ENCODE results near the gene KIR2DL4. TPM values are rescaled to one million over a fixed set of nuclear protein-coding genes. Genes with fewer than 3 reads are reported as not detected.

The KIR2DL4 gene
- total and polyA plus RNA-seq, 2 donors (not counting 3 experiments of a cell fraction or from before 2014, with no cell fraction given), result not detected

DNA sequence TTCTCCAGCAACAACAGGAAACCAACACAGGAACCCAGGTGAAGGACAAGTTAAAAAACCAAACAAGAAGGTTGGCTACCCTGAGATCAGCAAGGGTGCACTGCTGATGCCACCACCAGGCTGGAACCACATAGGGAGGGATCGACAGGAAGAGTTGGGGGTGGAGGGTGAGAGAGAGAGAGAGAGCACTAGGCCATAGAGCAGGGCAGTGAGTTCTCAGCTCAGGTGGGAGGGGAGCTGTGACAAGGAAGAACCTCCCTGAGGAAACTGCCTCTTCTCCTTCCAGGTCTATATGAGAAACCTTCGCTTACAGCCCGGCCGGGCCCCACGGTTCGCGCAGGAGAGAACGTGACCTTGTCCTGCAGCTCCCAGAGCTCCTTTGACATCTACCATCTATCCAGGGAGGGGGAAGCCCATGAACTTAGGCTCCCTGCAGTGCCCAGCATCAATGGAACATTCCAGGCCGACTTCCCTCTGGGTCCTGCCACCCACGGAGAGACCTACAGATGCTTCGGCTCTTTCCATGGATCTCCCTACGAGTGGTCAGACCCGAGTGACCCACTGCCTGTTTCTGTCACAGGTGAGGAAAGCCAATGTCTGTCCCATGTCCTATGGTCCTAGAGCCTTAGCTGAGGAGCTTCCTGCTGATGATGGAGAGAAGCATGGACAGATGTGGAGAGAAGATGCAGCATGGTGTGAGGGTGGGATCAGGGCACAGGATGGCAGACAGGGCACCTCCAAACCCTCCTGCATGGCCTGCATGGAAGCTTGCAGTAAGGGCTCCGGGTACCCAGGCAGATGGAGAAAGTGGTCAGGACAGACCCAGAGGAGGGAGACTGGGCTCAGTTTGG, 2.5 kb downstream of the KIR2DL4 start:
- no peak overlapping the region for H3K27ac ChIP-seq (ENCODE audit: insufficient read depth, low read depth, low read length)
- FAIRE-seq (no peak), DNase-seq (ENCODE audit: low read depth, low spot score) (no peak)
- intact Hi-C loops (cut with micrococcal nuclease) (no loop called here), dilution Hi-C loops (cut with MboI; ENCODE audit: extremely low pct_ligation_motif_present, low sequenced_read_pairs) (no loop called here)
- H3K9ac ChIP-seq (replicated peaks; ENCODE audit: extremely low read depth, insufficient read depth, low read length), result no peak overlapping the region
- H4K20me1 ChIP-seq (replicated peaks; ENCODE audit: control insufficient read depth, extremely low read depth, insufficient read depth, low read length), result no peaks in the 10 kb centered on the region
- no TSS peak for BruUV-seq (replicated peaks)
- no peak overlapping the region for H2AFZ ChIP-seq (ENCODE audit: low read depth, low read length)
- no peaks in the 10 kb centered on the region for H3K9me3 ChIP-seq (replicated peaks; ENCODE audit: control insufficient read depth, insufficient read depth, low read length)
- POLR2A ChIA-PET, result no interaction called here
- CTCF ChIA-PET, result no interaction called here
- no peak overlapping the region for H3K4me2 ChIP-seq (ENCODE audit: insufficient read depth, low read length)
- no peaks in the 10 kb centered on the region for H3K27me3 ChIP-seq (ENCODE audit: control insufficient read depth in 2 of 2, insufficient read depth in 2 of 2, low read length in 2 of 2)
- TF ChIP-seq, protein P1, sequence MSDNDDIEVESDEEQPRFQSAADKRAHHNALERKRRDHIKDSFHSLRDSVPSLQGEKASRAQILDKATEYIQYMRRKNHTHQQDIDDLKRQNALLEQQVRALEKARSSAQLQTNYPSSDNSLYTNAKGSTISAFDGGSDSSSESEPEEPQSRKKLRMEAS (IDR thresholded peaks at IDR 0.05; ENCODE audit: insufficient read depth, insufficient read length), result no peak
- H3K4me3 ChIP-seq (replicated peaks in 1 of 3; ENCODE audit: insufficient read depth in 1 of 3, low read depth in 1 of 3, low read length in 3 of 3), result no peak overlapping the region
- H3K79me2 ChIP-seq (ENCODE audit: control insufficient read depth, insufficient read depth, low read length), result no peaks in the 10 kb centered on the region
- H3K4me1 ChIP-seq (ENCODE audit: control insufficient read depth, extremely low read depth, insufficient read depth, low read length), result no peaks in the 10 kb centered on the region
- no peaks in the 10 kb centered on the region for H3K36me3 ChIP-seq (ENCODE audit: control insufficient read depth in 2 of 2, extremely low read depth in 1 of 2, insufficient read depth in 2 of 2, low read length in 2 of 2)
- no peaks in the 10 kb centered on the region for H3K9me1 ChIP-seq (replicated peaks; ENCODE audit: control insufficient read depth, extremely low read depth, insufficient read depth, low read length)

DNA sequence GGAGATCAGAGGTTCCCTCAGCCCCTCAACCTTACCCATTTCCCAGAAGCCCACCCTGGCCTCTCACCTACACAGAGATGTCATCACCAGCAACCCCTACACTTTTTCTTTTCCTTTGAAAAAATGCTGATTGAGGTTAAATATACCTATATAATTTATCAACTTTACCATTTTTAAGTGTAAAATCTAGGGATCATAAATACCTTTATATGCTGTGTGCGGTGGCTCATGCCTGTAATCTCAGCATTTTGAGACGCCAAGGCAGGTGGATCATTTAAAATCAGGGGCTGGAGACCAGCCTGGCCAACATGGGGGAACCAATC, 3.1 kb downstream of the KIR2DL4 start:
- dilution Hi-C loops (cut with MboI; ENCODE audit: extremely low pct_ligation_motif_present, low sequenced_read_pairs) (no loop called here), intact Hi-C loops (cut with micrococcal nuclease) (no loop called here)
- Histone ChIP-seq H2AFZ (ENCODE audit: low read depth, low read length) (no peak overlapping the region), H3K27ac (ENCODE audit: insufficient read depth, low read depth, low read length) (no peak overlapping the region), H3K27me3 (ENCODE audit: control insufficient read depth in 2 of 2, insufficient read depth in 2 of 2, low read length in 2 of 2) (no peaks in the 10 kb centered on the region), H3K36me3 (ENCODE audit: control insufficient read depth in 2 of 2, extremely low read depth in 1 of 2, insufficient read depth in 2 of 2, low read length in 2 of 2) (no peaks in the 10 kb centered on the region), H3K4me1 (ENCODE audit: control insufficient read depth, extremely low read depth, insufficient read depth, low read length) (no peaks in the 10 kb centered on the region), H3K4me3 (replicated peaks in 1 of 3; ENCODE audit: insufficient read depth in 1 of 3, low read depth in 1 of 3, low read length in 3 of 3) (no peak overlapping the region), H4K20me1 (replicated peaks; ENCODE audit: control insufficient read depth, extremely low read depth, insufficient read depth, low read length) (no peaks in the 10 kb centered on the region), H3K79me2 (ENCODE audit: control insufficient read depth, insufficient read depth, low read length) (no peaks in the 10 kb centered on the region), H3K4me2 (ENCODE audit: insufficient read depth, low read length) (no peak overlapping the region), H3K9me3 (replicated peaks; ENCODE audit: control insufficient read depth, insufficient read depth, low read length) (no peaks in the 10 kb centered on the region), H3K9ac (replicated peaks; ENCODE audit: extremely low read depth, insufficient read depth, low read length) (no peak overlapping the region), H3K9me1 (replicated peaks; ENCODE audit: control insufficient read depth, extremely low read depth, insufficient read depth, low read length) (no peaks in the 10 kb centered on the region)
- POLR2A ChIA-PET, result no interaction called here
- no peak for TF ChIP-seq POLR2AphosphoS5 (IDR thresholded peaks at IDR 0.05; ENCODE audit: insufficient read depth, low read depth, low read length)
- no peak for TF ChIP-seq FOS (IDR thresholded peaks at IDR 0.05; ENCODE audit: borderline replicate concordance, insufficient read depth, low read length)
- no peak for TF ChIP-seq EZH2 (IDR thresholded peaks at IDR 0.05; ENCODE audit: borderline replicate concordance, low read depth, low read length, severe bottlenecking)
- TF ChIP-seq, protein P2, sequence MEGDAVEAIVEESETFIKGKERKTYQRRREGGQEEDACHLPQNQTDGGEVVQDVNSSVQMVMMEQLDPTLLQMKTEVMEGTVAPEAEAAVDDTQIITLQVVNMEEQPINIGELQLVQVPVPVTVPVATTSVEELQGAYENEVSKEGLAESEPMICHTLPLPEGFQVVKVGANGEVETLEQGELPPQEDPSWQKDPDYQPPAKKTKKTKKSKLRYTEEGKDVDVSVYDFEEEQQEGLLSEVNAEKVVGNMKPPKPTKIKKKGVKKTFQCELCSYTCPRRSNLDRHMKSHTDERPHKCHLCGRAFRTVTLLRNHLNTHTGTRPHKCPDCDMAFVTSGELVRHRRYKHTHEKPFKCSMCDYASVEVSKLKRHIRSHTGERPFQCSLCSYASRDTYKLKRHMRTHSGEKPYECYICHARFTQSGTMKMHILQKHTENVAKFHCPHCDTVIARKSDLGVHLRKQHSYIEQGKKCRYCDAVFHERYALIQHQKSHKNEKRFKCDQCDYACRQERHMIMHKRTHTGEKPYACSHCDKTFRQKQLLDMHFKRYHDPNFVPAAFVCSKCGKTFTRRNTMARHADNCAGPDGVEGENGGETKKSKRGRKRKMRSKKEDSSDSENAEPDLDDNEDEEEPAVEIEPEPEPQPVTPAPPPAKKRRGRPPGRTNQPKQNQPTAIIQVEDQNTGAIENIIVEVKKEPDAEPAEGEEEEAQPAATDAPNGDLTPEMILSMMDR (IDR thresholded peaks at IDR 0.05; ENCODE audit: extremely low read depth in 1 of 2, insufficient read depth in 1 of 2, low read depth in 1 of 2, low read length in 2 of 2), result no peak
- no peak for TF ChIP-seq JUN (IDR thresholded peaks at IDR 0.05; ENCODE audit: borderline replicate concordance, insufficient read depth, insufficient read length, low read depth)
- TF ChIP-seq, protein P1 (IDR thresholded peaks at IDR 0.05; ENCODE audit: insufficient read depth, insufficient read length), result no peak
- no peak for TF ChIP-seq GATA2 (IDR thresholded peaks at IDR 0.05; ENCODE audit: insufficient read depth, insufficient read length, low read depth, low read length)
- no peak for TF ChIP-seq POLR2A (IDR thresholded peaks at IDR 0.05; ENCODE audit: low read depth, low read length)
- TF ChIP-seq MYC (IDR thresholded peaks at IDR 0.05; ENCODE audit: low read depth, low read length), result no peak
- BruUV-seq (replicated peaks), result no TSS peak
- no peak for DNase-seq (ENCODE audit: low read depth, low spot score)
- CTCF ChIA-PET, result no interaction called here
- no peak for FAIRE-seq

Measured in endothelial cell of umbilical vein (primary cell).